H1 (cell line): ENCODE measurements around the gene CSF2. TPM values are rescaled to one million over a fixed set of nuclear protein-coding genes. Genes with fewer than 3 reads are reported as not detected.

Source experiments
- CTCF ChIA-PET: fragments of 300-600 bp; sonication (Branson Sonifier 250); formaldehyde crosslinking; loops from one replicate; lab custom pipeline; 2021; ENCODE audit not compliant: partially characterized antibody; lab: Charles Lee
- POLR2A ChIA-PET: fragments of 300-600 bp; sonication (Branson Sonifier 250); formaldehyde crosslinking; loops from one replicate; lab custom pipeline; 2021; ENCODE audit warnings: inconsistent platforms; ENCODE audit not compliant: partially characterized antibody; lab: Charles Lee
- DNase-seq, 2 experiments: peaks; one replicate each; pipeline versions ENCODE4 v3.0.0 to v3.0.0-alpha.2; 2010 to 2022; ENCODE audit warnings: low spot score in 2 of 2, low read depth in 1 of 2, mixed read lengths in 1 of 2
- FAIRE-seq: peaks from 2 replicates; lab custom pipeline; 2011; peaks lifted over from hg19 to GRCh38; lab: Jason Lieb, UNC
- H2AFZ ChIP-seq: 2 replicates; pipeline ENCODE4 v1.8.1; 2012; ENCODE audit warnings: low read length, inconsistent platforms
- H2AK5ac ChIP-seq: 2 replicates; pipeline ENCODE4 v1.6.1; 2013; ENCODE audit warnings: low read depth, low read length
- H2BK120ac ChIP-seq: replicated peaks from 2 replicates; pipeline ENCODE3; 2013; ENCODE audit warnings: low read depth, low read length, inconsistent platforms
- H2BK12ac ChIP-seq: 2 replicates; pipeline ENCODE4 v1.6.1; 2013; ENCODE audit warnings: low read depth, low read length
- H2BK15ac ChIP-seq: 2 replicates; pipeline ENCODE4 v1.6.1; 2013; ENCODE audit warnings: low read length
- H2BK20ac ChIP-seq: 2 replicates; pipeline ENCODE4 v1.6.1; 2013; ENCODE audit warnings: low read length
- H2BK5ac ChIP-seq: 2 replicates; pipeline ENCODE4 v1.6.1; 2013; ENCODE audit warnings: low read depth, low read length
- H3K14ac ChIP-seq: 2 replicates; pipeline ENCODE4 v1.6.1; 2013; ENCODE audit warnings: inconsistent platforms; ENCODE audit not compliant: insufficient read length
- H3K18ac ChIP-seq: 2 replicates; pipeline ENCODE4 v1.6.1; 2013; ENCODE audit warnings: low read length; ENCODE audit errors: extremely low read depth
- H3K23ac ChIP-seq: 2 replicates; pipeline ENCODE4 v1.6.1; 2013; ENCODE audit warnings: inconsistent platforms; ENCODE audit not compliant: insufficient read length
- H3K23me2 ChIP-seq: 2 replicates; pipeline ENCODE4 v1.6.1; 2013; ENCODE audit warnings: low read depth, low read length
- H3K27ac ChIP-seq: 2 replicates; pipeline ENCODE4 v1.6.1; 2011; ENCODE audit warnings: low read depth, low read length, inconsistent platforms
- H3K27me3 ChIP-seq, 4 experiments: replicated peaks in 1 of 4; 1 replicate in 1 of 4; 2 replicates in 3 of 4; pipeline versions ENCODE4 v1.6.1 to v1.8.1; 2011 to 2013; ENCODE audit warnings: low read length in 3 of 4, mild to moderate bottlenecking in 3 of 4, inconsistent platforms in 2 of 4, mixed read lengths in 2 of 4, moderate library complexity in 1 of 4; ENCODE audit not compliant: control insufficient read depth in 3 of 4, insufficient read depth in 3 of 4; ENCODE audit errors: extremely low read depth in 1 of 4
- H3K36me3 ChIP-seq, 4 experiments: 2 replicates each; pipeline versions ENCODE4 v1.6.1 to v1.8.1; 2011 to 2013; ENCODE audit warnings: mild to moderate bottlenecking in 4 of 4, low read length in 3 of 4, moderate library complexity in 2 of 4, control low read depth in 1 of 4, inconsistent platforms in 1 of 4; ENCODE audit not compliant: insufficient read depth in 4 of 4, control insufficient read depth in 2 of 4
- H3K4ac ChIP-seq: replicated peaks from 2 replicates; pipeline ENCODE3; 2013; ENCODE audit warnings: low read length, low read depth, mixed read lengths, inconsistent platforms; ENCODE audit not compliant: insufficient read length
- H3K4me1 ChIP-seq, 4 experiments: replicated peaks in 1 of 4; 1 replicate in 1 of 4; 2 replicates in 3 of 4; pipeline versions ENCODE4 v1.6.1 to v1.8.1; 2011 to 2013; ENCODE audit warnings: low read length in 3 of 4, inconsistent platforms in 2 of 4, mixed read lengths in 1 of 4; ENCODE audit not compliant: insufficient read depth in 4 of 4, control insufficient read depth in 3 of 4
- H3K4me2 ChIP-seq, 2 experiments: 2 replicates each; pipeline versions ENCODE4 v1.6.1 to v1.8.1; 2011 to 2013; ENCODE audit warnings: low read depth in 2 of 2, low read length in 2 of 2, control low read depth in 1 of 2, inconsistent platforms in 1 of 2, mild to moderate bottlenecking in 1 of 2; ENCODE audit not compliant: insufficient read depth in 1 of 2
- H3K4me3 ChIP-seq, 4 experiments: fragments of 200-600, 300-600 bp in 1 of 4; sonication (generic), shearing (Covaris generic), sonication (Bioruptor Twin) in 1 of 4; 2 replicates each; pipeline versions ENCODE4 v1.5.1 to v1.8.1; 2011 to 2016; ENCODE audit warnings: low read length in 4 of 4, low read depth in 3 of 4, control low read depth in 2 of 4, inconsistent platforms in 2 of 4, mild to moderate bottlenecking in 2 of 4, mixed read lengths in 1 of 4, moderate library complexity in 1 of 4; ENCODE audit not compliant: insufficient read depth in 2 of 4; ENCODE audit errors: extremely low read depth in 1 of 4
- H3K56ac ChIP-seq: replicated peaks from 2 replicates; pipeline ENCODE3; 2013; ENCODE audit warnings: low read depth, mild to moderate bottlenecking, mixed read lengths, low read length, inconsistent platforms; ENCODE audit not compliant: insufficient read length
- H3K79me1 ChIP-seq: 2 replicates; pipeline ENCODE4 v1.6.1; 2013; ENCODE audit warnings: low read depth, low read length, control low read depth
- H3K79me2 ChIP-seq, 2 experiments: 2 replicates each; pipeline versions ENCODE4 v1.6.1 to v1.8.1; 2012 to 2013; ENCODE audit warnings: low read length in 2 of 2, mild to moderate bottlenecking in 2 of 2, inconsistent platforms in 1 of 2; ENCODE audit not compliant: insufficient read depth in 2 of 2, control insufficient read depth in 1 of 2
- H3K9ac ChIP-seq, 4 experiments: replicated peaks in 1 of 4; 1 replicate in 1 of 4; 2 replicates in 3 of 4; pipeline versions ENCODE4 v1.6.1 to v1.8.1; 2011 to 2013; ENCODE audit warnings: low read depth in 3 of 4, low read length in 3 of 4, control low read depth in 2 of 4, mild to moderate bottlenecking in 2 of 4, moderate library complexity in 2 of 4, inconsistent platforms in 1 of 4; ENCODE audit errors: extremely low read depth in 1 of 4
- H3K9me3 ChIP-seq, 2 experiments: 2 replicates each; pipeline versions ENCODE4 v1.6.1 to v1.8.1; 2012 to 2013; ENCODE audit warnings: mild to moderate bottlenecking in 2 of 2, moderate library complexity in 2 of 2, control low read depth in 1 of 2, inconsistent platforms in 1 of 2, low read depth in 1 of 2, low read length in 1 of 2, mixed read lengths in 1 of 2; ENCODE audit not compliant: insufficient read depth in 2 of 2
- H4K20me1 ChIP-seq, 2 experiments: replicated peaks in 1 of 2; 2 replicates each; pipeline versions ENCODE3 to v1.8.1; 2011 to 2013; ENCODE audit warnings: inconsistent platforms in 2 of 2, low read length in 2 of 2, mild to moderate bottlenecking in 1 of 2; ENCODE audit not compliant: insufficient read depth in 2 of 2, control insufficient read depth in 1 of 2
- H4K5ac ChIP-seq: 2 replicates; pipeline ENCODE4 v1.6.1; 2013; ENCODE audit warnings: low read length, low read depth, mixed read lengths, inconsistent platforms; ENCODE audit not compliant: insufficient read length
- H4K8ac ChIP-seq: 2 replicates; pipeline ENCODE4 v1.8.0; 2013; ENCODE audit warnings: mild to moderate bottlenecking, moderate library complexity, low read length, inconsistent platforms; ENCODE audit not compliant: insufficient read depth; ENCODE audit errors: extremely low read depth
- H4K91ac ChIP-seq: replicated peaks from 2 replicates; pipeline ENCODE3; 2013; ENCODE audit warnings: low read length, mixed read lengths, inconsistent platforms; ENCODE audit not compliant: insufficient read length
- ASH2L ChIP-seq: fragments of 200-600, 300-600 bp; sonication (generic); IDR thresholded peaks from one replicate; pipeline ENCODE4 v1.7.1; 2017; ENCODE audit warnings: low read length
- CTBP2 ChIP-seq: IDR thresholded peaks from 2 replicates; pipeline ENCODE4 v1.7.0; 2011; ENCODE audit warnings: borderline replicate concordance, mild to moderate bottlenecking, moderate library complexity, mixed read lengths, low read length; ENCODE audit not compliant: insufficient read depth, insufficient read length
- EGR1 ChIP-seq: IDR thresholded peaks from 2 replicates; pipeline ENCODE4 v1.6.1; 2011; ENCODE audit warnings: low read depth, low read length, borderline replicate concordance
- JUND ChIP-seq: IDR thresholded peaks from 2 replicates; pipeline ENCODE4 v1.6.1; 2011; ENCODE audit warnings: mild to moderate bottlenecking, improper control_type of control experiment, low read length
- POU5F1 ChIP-seq: IDR thresholded peaks from 2 replicates; pipeline ENCODE4 v1.6.1; 2011; ENCODE audit warnings: low read depth, mild to moderate bottlenecking, low read length, moderate library complexity
- SIRT6 ChIP-seq: IDR thresholded peaks from one replicate; pipeline ENCODE4 v1.7.1; 2012; ENCODE audit warnings: low read length, inconsistent platforms
- SRF ChIP-seq: IDR thresholded peaks from 2 replicates; pipeline ENCODE4 v1.6.1; 2011; ENCODE audit warnings: mild to moderate bottlenecking, low read depth, low read length, moderate library complexity
- WGBS, 2 experiments: shearing (Covaris generic) in 1 of 2; methylation state at CpG; one replicate each; pipeline versions ENCODE4 v1.1.6 to v1.1.7; 2013 to 2015; ENCODE audit warnings: low lambda C conversion rate in 2 of 2, mixed read lengths in 2 of 2, inconsistent platforms in 1 of 2, low coverage in 1 of 2, missing lambda C conversion rate in 1 of 2; ENCODE audit not compliant: insufficient replicate concordance in 2 of 2, insufficient coverage in 1 of 2, insufficient read length in 1 of 2; ENCODE audit errors: extremely low coverage in 1 of 2, missing lambda C conversion rate in 1 of 2; 5-methylcytosine and 5-hydroxymethylcytosine counted together
- polyA plus RNA-seq, 7 experiments: library from polyadenylated mRNA; depleted of rRNA in 3 of 7; stranded (reverse) in 5 of 7; unstranded in 2 of 7; fragments of >200 nt in 5 of 7; fragments of 200-250 nt in 2 of 7; gene quantifications; 1 replicate in 5 of 7; 2 replicates in 1 of 7; 4 replicates in 1 of 7; pipeline versions ENCODE4 v1.2.1 to v1.2.3, GENCODE V29; 2011 to 2013; ENCODE audit warnings: missing spikeins in 2 of 7, mixed read lengths in 2 of 7
- total RNA-seq: library from RNA; stranded (reverse); fragmentation: NEBNext Ultra II Directional; extraction: Animal tissue kit (Norgen Biotek cat#: 25700); gene quantifications from 2 replicates; pipeline ENCODE4 v1.2.1, GENCODE V29; 2021
- TF ChIP-seq, protein P1 (sequence below): IDR thresholded peaks from 2 replicates; pipeline ENCODE4 v1.6.1; 2012; ENCODE audit warnings: low read length, inconsistent platforms
- TF ChIP-seq, protein P2 (sequence below), 3 experiments: IDR thresholded peaks; 1 replicate in 2 of 3; 2 replicates in 1 of 3; pipeline versions ENCODE4 v1.5.1 to v1.6.1; 2011; ENCODE audit warnings: low read length in 3 of 3, mild to moderate bottlenecking in 3 of 3, inconsistent platforms in 2 of 3, low read depth in 1 of 3, moderate library complexity in 1 of 3; ENCODE audit not compliant: insufficient read depth in 1 of 3; ENCODE audit errors: control extremely low read depth in 1 of 3

The CSF2 gene
- total and polyA plus RNA-seq, 2 of the 8 experiments (the other 6 are each of a cell fraction or from before 2014, with no cell fraction given): not detected

DNA sequence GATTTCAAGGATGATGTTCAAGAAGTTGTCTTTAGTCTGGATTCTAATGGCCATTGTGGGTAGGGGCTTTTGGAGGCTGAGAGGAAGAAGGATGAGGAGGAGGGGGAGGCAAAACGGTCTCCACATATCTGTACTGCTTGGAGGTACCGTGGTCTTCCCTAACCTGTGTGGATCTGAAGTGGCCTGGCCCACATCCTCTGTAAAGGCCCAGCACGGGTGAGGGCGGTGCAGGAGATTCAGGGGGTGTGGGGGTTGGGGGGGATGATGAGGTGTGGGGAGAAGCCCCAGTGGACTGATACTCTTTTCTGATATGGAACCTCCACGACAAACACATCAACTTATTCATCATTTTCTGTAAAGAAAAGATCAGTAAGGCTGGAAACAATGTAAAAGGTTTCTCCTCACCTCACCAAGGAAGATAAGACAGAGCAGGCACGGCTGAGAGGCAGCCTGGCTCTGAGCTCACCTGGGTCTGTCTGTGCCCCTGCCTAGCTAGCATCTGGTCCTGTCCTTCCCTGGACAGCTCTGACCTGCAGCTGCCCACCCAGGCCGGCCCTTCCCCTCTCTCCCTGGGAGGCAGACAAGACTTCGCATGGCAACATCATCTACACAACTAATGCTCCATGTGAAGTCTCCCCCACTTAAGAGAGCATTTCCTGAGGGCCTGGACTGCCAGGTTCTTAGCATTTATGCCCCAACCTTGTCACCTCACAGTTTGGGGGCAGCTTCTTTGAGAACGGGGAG lies 18.7 kb upstream of the CSF2 start:
- no peak overlapping the region for H3K4me3 ChIP-seq
- no peaks in the 10 kb centered on the region for H3K27me3 ChIP-seq
- H4K20me1 ChIP-seq: no peaks in the 10 kb centered on the region
- no peak overlapping the region for H3K4me2 ChIP-seq
- no peak overlapping the region for H3K9ac ChIP-seq
- no peak overlapping the region for H3K14ac ChIP-seq
- H4K5ac ChIP-seq: no peak overlapping the region
- no peak overlapping the region for H3K18ac ChIP-seq
- H2BK120ac ChIP-seq: no peak overlapping the region
- H3K56ac ChIP-seq: no peak overlapping the region
- no peak overlapping the region for H3K4ac ChIP-seq
- H4K91ac ChIP-seq: no peak overlapping the region
- H2BK15ac ChIP-seq: no peak overlapping the region
- H3K79me1 ChIP-seq: no peaks in the 10 kb centered on the region
- H3K23me2 ChIP-seq: no peaks in the 10 kb centered on the region
- no peak overlapping the region for H3K23ac ChIP-seq
- H3K4me1 ChIP-seq: no peaks in the 10 kb centered on the region; a peak in 1 of 7 replicates
- no peaks in the 10 kb centered on the region for H3K79me2 ChIP-seq
- no peak overlapping the region for H2AK5ac ChIP-seq
- no peak overlapping the region for H4K8ac ChIP-seq
- DNase-seq (no peak), FAIRE-seq (no peak)
- no peak overlapping the region for H2AFZ ChIP-seq
- POLR2A ChIA-PET: no interaction called here
- CTCF ChIA-PET: interaction anchor here (1.2 to 4.3 kb wide), 2 partner anchors 9 to 244 kb away, joined by 5 to 31 read pairs; no protein-coding TSS in a partner anchor
- no peaks in the 10 kb centered on the region for H3K36me3 ChIP-seq
- no peak overlapping the region for H2BK20ac ChIP-seq
- H2BK12ac ChIP-seq: no peak overlapping the region
- no peak overlapping the region for H3K27ac ChIP-seq
- 93% methylated on average over 9 of the region's 9 CpGs; no CpG with 5 or more reads in 1 of the 2 experiments for WGBS, 2 experiments
- H2BK5ac ChIP-seq: no peak overlapping the region
- H3K9me3 ChIP-seq: no peaks in the 10 kb centered on the region
- TF ChIP-seq CTBP2 (no peak), JUND (no peak), EGR1 (no peak), SIRT6 (no peak), SRF (no peak), ASH2L (no peak), POU5F1 (no peak)
- TF ChIP-seq, protein P1, sequence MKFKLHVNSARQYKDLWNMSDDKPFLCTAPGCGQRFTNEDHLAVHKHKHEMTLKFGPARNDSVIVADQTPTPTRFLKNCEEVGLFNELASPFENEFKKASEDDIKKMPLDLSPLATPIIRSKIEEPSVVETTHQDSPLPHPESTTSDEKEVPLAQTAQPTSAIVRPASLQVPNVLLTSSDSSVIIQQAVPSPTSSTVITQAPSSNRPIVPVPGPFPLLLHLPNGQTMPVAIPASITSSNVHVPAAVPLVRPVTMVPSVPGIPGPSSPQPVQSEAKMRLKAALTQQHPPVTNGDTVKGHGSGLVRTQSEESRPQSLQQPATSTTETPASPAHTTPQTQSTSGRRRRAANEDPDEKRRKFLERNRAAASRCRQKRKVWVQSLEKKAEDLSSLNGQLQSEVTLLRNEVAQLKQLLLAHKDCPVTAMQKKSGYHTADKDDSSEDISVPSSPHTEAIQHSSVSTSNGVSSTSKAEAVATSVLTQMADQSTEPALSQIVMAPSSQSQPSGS: no peak
- TF ChIP-seq, protein P2, sequence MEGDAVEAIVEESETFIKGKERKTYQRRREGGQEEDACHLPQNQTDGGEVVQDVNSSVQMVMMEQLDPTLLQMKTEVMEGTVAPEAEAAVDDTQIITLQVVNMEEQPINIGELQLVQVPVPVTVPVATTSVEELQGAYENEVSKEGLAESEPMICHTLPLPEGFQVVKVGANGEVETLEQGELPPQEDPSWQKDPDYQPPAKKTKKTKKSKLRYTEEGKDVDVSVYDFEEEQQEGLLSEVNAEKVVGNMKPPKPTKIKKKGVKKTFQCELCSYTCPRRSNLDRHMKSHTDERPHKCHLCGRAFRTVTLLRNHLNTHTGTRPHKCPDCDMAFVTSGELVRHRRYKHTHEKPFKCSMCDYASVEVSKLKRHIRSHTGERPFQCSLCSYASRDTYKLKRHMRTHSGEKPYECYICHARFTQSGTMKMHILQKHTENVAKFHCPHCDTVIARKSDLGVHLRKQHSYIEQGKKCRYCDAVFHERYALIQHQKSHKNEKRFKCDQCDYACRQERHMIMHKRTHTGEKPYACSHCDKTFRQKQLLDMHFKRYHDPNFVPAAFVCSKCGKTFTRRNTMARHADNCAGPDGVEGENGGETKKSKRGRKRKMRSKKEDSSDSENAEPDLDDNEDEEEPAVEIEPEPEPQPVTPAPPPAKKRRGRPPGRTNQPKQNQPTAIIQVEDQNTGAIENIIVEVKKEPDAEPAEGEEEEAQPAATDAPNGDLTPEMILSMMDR (IDR thresholded peaks at IDR 0.05; ENCODE audit: control extremely low read depth in 1 of 3, insufficient read depth in 1 of 3, low read depth in 1 of 3, low read length in 3 of 3): no peak
